CD4-positive, alpha-beta T cell treated with Interleukin-17A for 4 hours (primary cell): ENCODE data around the gene HSPA6.
"Not testable (repeated sequence)": the region's sequence is repeated elsewhere in the genome, so short reads cannot be mapped to it uniquely, and the experiment has no call there.

Experiments
- DNase-seq: peaks from one replicate; pipeline ENCODE4 v3.0.0-alpha.2; 2020; ENCODE audit warnings: mixed read lengths

The HSPA6 gene

DNA sequence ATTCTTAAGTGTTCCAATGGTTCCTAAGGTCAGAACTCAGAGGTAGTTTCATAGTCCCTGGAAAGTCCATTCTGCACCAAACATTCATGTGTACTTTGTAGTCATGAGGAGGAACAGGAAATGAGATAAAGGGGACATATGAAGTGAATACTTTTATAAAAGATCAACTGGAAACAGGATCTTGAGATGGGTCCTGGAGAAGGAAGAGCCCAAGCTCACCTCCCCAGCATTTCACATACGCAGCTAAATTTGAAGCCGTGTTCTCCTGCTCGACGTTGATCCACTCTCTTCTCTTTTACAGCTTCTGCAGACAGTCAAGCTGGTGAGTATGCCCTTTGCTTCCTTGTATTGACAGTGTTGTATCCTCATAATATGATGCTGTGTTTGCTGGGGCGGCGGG, 18.7 kb upstream of the HSPA6 start:
- no peak for DNase-seq

DNA sequence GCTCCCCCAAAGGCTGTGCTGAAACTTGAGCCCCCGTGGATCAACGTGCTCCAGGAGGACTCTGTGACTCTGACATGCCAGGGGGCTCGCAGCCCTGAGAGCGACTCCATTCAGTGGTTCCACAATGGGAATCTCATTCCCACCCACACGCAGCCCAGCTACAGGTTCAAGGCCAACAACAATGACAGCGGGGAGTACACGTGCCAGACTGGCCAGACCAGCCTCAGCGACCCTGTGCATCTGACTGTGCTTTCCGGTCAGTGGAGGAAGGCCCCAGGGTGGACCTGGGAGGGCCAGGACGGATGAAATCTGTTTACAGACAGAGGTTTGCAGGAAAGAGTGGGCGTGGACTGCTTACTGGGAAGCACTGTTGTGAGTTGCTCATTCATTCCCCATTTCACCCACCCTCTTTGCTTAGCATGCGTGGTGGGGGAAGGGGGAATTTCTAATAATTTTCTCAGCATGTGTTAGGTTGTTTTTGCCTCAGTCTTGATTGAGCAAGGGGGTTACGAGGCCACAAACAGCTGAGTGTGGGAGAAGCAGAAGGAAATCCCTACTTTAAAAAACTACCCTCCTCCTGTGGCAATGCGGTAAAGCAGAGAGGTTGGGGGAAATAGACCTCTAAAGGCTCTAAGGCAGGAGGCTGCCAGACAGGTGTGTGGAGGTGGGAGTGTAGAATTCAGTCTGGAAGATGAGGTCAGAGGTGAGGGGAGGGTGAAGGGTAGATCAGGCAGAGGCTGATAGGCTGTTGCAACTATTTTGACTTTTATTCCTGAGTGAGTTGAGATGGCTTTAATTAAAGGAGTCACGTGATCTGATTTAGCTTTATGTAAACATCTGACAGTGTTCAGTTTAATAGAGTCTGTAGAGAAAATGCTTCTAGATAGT, 17.8 kb upstream of the HSPA6 start:
- DNase-seq: no peak

DNA sequence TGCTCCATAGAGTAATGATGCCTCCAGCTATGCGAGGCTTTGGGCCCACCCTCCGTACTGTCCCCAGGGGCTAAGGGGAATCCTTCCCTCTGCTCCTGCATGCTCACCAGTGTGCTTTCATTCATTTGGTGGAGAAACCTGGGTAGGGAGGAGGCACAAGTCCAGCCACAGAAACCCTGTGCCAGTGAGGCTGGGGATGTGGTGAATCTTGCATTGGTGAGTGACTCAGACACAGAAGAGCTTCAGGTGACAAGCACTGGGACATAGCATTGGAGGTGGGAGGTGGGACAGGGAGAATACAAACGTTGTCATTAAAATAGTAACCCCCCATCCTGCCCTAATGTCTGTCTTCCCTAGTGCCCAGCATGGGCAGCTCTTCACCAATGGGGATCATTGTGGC, 13.9 kb upstream of the HSPA6 start:
- DNase-seq: no peak

DNA sequence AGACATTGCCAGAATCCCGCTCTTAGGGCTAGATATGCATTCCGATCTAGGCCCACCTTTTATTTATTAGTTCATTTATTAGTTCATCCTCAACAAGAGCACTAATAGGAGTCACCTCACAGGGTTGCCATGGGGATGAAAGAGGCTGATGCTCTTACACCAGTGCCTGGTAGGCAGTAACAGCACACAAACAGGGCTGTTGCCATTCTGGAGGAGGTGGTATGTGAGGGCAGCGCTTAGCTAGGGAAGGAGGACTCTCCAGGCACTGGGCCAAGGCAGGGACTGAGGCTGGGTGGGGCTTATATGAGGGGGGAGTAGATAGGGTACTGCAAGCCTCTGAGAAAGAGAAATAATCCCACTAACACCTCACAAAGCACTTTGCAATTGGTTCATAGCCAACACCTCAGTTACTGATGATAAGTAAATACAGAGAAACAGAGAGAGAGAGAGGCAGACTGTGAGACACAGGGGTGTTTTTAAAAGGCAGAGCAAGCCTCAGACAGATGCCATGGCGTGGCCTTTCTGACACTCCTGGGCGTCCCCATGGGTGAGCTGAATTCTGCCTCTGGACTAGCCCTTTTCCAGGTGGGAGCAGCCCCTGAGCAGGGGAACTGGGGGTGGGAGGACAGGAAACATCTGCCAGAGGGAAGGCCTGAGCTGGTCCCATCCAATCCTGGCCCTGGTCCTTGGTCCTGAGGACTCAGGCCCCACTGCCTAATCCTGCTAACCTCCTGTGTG, 13.2 kb upstream of the HSPA6 start:
- DNase-seq: no peak

DNA sequence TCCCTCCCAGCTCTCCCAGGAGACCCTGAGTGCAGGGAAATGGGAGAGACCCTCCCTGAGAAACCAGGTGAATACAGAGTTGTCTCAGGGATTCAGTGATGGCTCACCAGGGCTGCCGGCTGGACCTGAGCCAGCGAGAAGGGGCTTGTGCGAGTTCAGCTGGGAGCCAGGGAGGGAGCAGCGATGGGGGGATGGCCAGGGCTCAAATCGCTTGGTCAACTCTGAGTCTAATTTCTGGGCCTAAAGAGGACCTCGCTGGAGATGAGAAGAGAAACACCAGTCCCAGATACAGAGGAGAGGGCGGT, 12.6 kb upstream of the HSPA6 start:
- no peak for DNase-seq

DNA sequence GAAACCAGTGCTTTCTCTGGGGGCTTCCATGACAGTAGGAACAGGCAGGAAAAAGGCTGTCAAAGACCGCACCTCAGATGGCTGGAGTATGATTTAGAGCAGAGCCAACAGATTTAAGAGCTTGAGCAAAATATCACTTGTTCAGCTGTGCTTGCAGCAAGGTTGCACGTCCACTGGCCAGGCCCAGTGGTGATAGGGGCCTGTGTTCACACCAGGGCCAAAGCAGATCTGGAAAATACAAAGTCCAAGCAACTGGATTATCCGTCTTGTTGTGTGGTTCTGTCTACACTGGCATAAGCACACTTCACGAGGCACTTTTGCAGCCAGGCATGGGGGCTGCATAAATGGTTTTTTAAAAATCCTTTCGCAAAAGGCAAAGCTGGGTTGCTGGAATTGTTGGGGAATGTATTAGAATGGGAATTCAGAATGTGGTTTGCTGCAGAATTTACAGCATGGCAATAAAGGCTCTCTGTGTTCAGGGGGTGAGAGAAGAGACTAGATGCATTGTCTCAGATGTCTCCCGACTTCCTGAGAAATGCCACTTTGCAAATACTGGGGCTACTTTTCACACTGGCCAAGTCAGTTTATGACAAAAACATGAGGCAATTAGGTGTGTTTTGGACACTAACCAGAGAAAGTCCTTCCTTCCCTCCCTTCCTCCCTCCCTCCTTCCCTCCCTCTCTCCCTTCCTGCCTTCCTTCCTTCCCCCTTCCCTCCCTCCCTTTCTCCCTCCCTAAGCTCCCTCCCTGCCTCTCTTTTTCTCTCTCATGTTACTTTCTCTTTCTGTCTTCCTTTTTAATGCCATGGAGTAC, 11.5 kb upstream of the HSPA6 start:
- not testable (repeated sequence) for DNase-seq

DNA sequence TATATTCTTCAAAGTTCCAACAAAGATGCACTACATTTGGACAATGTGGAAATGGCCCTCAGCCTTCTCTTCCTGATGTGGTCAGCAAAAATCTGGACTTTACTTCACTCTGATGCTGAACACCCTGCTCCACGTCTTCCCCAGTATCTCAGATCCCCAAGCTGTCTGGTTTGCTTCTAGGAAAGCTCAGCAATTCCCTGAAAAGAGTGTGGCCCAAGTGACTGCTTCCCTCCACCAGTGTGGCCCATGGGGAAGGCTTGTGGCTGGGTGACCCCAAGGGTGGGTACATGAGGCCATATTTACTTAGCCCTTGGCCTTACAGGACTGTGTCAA, 10.9 kb upstream of the HSPA6 start:
- not testable (repeated sequence) for DNase-seq

DNA sequence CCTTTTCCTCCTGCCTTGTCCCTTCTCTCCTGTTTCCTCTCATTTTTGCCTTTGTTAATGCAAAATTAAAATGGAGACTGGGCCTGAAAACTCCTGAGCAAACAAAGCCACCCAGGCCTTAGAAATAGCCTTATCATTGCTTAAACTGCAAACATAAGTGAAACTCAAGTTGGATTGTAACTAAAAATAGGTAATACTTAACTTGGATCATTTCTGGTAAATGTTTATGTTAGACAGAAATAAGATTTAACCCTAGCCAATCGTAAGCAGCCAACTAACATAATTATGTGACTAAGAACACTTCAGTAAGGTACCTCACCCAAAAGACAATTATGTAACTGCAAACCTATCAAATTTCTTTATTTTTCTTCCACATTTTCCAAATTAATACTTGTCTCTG, 10.4 kb upstream of the HSPA6 start:
- DNase-seq: not testable (repeated sequence)

DNA sequence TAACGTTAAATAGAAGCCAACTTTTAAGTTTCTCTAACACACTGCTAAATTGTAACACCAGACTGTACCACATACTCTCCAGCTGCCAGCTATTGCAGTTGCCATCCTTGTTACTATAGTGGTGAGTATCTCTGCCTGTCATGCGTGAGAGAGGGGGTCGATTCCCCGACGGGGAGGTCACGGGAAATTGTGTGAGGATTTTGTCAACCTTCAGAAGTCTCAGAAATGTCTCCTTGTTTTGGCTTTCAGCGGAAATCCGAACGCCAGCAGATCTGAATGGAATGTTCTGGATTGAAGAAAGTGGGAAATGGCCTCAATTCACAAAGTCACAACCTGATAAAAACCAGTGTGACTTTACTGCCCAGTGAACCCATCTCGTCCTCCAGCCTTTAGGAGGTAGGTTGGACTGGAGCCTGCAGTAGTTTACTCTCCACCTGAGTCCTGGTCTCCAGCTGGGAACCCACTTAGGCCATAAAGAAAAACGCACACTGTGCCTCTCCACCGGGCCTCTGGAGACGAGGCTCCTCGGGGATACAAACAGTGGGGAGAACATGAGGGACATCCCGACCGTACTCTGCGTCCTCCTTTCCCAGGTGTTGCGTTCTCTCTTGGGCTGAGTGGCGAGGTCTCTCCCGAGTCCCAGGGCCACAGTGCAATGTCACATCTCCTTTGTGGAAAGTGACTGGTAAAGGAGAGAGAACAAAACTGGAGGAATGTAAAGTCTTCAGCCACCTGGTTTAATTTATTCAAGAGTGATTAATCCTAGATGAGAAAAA, 1.1 kb upstream of the HSPA6 start:
- not testable (repeated sequence) for DNase-seq

DNA sequence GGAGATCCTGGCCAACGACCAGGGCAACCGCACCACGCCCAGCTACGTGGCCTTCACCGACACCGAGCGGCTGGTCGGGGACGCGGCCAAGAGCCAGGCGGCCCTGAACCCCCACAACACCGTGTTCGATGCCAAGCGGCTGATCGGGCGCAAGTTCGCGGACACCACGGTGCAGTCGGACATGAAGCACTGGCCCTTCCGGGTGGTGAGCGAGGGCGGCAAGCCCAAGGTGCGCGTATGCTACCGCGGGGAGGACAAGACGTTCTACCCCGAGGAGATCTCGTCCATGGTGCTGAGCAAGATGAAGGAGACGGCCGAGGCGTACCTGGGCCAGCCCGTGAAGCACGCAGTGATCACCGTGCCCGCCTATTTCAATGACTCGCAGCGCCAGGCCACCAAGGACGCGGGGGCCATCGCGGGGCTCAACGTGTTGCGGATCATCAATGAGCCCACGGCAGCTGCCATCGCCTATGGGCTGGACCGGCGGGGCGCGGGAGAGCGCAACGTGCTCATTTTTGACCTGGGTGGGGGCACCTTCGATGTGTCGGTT, 477 bp downstream of the HSPA6 start:
- peak; percentile 28 for DNase-seq

DNA sequence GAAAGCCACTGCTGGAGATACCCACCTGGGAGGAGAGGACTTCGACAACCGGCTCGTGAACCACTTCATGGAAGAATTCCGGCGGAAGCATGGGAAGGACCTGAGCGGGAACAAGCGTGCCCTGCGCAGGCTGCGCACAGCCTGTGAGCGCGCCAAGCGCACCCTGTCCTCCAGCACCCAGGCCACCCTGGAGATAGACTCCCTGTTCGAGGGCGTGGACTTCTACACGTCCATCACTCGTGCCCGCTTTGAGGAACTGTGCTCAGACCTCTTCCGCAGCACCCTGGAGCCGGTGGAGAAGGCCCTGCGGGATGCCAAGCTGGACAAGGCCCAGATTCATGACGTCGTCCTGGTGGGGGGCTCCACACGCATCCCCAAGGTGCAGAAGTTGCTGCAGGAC, 981 bp downstream of the HSPA6 start:
- not testable (repeated sequence) for DNase-seq

DNA sequence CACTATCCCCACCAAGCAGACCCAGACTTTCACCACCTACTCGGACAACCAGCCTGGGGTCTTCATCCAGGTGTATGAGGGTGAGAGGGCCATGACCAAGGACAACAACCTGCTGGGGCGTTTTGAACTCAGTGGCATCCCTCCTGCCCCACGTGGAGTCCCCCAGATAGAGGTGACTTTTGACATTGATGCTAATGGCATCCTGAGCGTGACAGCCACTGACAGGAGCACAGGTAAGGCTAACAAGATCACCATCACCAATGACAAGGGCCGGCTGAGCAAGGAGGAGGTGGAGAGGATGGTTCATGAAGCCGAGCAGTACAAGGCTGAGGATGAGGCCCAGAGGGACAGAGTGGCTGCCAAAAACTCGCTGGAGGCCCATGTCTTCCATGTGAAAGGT, 1.6 kb downstream of the HSPA6 start:
- not testable (repeated sequence) for DNase-seq

DNA sequence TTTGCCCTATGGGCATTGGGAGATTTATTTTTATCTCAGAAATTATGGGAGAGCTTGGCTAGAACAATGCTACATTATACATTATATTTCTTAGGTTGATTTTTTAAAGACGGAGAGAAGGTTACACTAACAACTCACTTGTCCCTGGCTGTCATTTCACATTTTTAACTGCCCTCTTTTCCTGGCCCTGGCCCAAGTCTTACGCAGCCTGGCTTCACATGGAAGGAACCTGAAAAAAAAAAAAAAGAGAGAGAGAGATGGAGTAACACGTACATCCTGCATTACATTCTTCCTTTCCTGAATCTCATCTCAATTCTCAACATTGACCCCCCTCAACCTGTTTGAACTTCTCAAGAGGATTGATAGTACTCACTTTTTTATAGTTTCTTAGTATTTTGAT, 4.2 kb downstream of the HSPA6 start:
- not testable (repeated sequence) for DNase-seq

DNA sequence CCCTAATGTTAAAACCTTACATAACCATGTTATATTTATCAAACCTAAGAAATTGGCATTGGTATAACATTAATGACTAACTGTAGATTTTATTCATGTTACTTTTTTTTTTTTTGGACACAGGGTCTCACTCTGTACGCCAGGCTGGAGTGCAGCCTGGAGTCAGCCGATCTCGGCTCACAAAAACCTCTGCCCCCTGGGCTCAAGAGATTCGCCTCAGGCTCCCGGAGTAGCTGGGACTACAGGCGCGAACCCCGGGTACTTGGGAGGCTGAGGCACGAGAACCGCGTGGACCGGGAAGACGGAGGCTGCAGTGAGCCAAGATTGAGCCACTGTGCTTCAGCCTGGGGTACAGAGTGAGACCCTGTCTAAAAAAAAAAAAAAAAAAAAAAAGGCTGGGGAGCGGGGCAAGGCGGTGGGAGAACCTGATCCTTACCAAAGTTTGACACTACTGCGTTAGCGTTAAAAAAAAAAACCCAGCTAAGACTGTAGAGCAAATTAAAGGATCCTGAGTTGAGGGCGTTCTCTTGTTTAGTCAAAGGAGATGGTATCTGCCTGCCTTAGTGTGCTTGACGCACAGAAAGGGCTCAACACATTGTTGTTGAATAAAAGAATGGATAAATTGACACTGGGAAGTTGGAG, 5.2 kb downstream of the HSPA6 start:
- DNase-seq: not testable (repeated sequence)

DNA sequence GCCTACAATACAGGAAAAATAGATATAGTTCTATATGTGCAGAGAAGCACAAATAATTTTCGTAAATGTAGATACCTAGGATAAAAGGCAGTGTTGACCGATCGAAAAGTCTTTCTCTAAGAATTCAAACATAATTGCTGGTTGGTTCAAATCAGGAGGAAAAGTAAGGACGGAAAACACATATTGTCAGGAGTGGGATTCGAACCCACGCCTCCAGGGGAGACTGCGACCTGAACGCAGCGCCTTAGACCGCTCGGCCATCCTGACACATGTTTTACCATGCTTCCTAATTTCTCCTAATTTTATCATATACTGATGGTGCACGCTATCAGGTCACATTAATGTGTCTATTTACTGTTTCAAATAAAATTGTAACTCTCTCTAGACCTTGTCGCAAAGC, 5.8 kb downstream of the HSPA6 start:
- DNase-seq: peak; percentile 69

DNA sequence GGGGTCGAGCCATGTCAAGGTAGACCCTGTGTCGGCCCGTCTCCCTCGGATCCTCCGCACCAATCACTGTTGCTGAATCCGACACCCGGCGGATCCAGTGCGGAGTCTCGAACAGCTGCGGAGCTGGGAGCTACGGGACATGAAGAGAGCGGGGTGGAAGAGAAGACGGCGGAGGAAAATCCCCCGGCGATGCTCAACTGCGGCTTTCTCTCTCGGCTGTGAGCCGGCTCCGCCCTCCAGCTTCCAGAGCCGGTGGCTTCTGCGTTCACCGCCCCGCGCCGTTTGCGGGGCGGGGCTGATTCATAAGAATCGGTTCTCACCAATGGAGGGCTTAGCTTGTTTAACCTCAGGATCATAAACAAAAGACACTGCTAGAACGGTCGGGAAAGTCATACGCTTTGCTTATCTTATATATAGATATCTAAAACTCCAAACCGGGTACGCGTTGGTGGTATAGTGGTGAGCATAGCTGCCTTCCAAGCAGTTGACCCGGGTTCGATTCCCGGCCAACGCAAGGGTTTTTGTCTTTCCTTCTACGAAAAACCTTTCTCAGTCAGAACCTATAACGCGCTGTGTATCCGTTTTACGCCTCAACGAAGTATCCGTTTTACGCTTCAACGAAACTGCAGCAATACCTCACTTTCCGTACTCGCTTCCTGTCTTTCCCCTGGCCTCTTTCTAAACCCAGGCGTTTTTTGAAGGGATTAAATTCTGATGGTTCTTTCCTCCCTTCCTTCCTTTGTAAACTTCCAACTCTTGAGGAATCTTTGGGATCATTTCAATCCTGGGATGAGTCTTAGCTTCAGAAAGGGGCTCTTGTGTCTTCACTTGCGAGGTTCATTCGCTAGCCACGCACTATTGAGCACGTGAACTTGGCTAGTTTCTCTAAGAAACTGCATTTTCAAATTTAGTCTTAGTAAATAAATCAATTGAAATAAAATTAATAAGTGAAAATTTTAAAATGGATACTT, 6.6 kb downstream of the HSPA6 start:
- peak; percentile 89 for DNase-seq

DNA sequence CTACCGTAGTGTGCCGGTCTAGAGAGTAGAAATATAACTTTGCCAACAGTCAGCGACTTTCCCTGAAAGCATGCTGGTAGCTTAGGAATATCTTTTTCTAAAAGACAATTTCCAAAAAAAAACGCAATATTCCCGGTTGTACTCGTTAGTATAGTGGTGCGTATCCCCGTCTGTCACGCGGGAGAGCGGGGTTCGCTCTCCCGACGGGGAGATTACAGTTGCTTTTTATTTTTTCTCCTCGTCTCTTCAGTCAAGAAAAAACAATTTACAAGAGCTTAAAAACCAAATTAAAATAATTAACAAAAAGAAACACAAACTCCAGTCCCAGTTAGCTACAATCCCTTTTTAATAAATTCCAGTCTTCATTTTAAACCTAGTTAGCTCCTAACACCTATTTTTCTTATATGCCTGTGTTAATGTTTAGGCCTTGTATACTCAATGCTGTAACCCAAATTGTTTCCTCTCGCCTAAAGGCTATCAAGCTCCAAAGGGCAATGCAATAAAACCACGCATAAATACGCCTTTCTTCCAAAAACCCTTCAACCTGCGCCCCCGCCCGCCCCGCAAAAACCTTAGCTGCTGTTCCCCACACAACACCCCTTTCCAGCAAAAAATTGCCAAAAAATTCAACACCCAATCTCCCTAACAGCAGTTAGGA, 7.8 kb downstream of the HSPA6 start:
- DNase-seq: no peak

DNA sequence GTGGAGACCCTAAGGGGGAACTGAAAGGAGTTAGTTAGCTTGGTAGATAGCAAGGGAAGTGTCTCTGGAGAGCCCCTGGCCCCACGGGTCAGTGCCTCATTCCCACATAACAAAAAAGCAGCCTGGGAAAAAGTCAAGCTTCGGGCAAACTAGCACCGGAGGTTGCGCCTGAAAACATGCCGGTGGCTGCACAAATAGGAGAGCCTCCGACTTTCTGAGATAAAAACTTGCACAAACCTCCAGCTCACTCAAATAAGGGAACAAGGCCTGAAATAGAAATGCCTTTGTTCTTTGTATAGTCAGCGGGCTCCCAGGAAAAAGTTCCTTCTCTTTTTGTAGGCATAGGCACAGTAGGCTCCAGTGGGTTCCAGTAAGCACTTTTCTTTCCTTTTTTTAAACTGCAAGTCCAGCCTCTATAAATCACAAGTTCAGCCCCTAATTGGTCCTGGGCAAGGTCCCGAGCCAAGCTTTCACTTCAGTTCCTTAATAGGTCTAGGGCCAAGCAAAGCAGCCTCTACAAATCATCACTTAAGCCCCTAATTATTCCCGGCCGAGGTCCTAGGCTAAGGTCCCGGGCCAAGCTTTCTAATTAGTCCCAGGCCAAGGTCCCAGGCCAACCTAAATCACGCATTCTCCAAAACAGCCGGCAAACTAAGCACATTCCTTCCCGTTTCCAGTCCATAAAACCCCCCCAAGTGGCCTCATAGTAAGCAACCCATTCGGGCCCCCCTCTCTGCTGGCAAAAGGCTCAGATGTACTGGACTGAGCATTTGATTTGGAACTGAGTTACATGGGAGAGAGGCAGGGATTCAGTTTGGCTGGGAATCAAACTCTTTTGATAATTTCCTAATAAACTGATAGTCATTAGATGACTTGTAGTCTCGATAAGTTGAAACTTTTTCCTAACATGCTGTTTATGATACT, 8.6 kb downstream of the HSPA6 start:
- not testable (repeated sequence) for DNase-seq

DNA sequence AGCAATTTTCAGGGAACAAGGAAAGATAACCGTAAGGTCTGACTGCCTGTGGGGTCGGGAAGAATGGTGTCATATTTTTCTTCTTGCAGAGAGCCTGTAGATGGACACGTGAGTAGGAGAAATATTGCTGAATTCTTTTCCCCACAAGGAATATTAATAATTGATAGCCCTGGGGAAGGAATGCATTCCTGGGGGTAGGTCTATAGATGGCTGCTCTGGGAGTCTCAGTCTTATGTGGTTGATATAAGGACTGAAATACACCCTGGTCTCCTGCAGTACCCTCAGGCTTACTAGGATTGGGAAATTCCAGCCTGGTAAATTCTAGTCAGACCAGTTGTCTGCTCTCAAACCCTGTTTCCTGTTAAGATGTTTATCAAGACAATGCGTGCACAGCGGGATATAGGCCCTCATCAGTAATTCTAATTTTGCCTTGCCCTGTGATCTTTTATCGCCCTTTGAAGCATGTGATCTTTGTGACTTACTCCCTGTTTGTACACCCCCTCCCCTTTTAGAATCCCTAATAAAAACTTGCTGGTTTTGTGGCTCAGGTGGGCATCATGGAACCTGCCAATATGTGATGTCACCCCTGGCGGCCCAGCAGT, 12.8 kb downstream of the HSPA6 start:
- not testable (repeated sequence) for DNase-seq
